Uterus (tissue), 4 donors: ENCODE results near the gene NPTX1. TPM values are rescaled to one million over a fixed set of nuclear protein-coding genes. Genes with fewer than 3 reads are reported as not detected.

Source experiments
- DNase-seq, 2 donors: peaks; one replicate each; pipeline ENCODE4 v3.0.0-alpha.2; 2019 to 2020
- H3K27ac ChIP-seq, 2 donors: fragments of 200-600 bp; sonication (generic); 1 replicate in 1 of 2; 2 replicates in 1 of 2; pipeline ENCODE4 v1.5.1; 2016 to 2018
- H3K27me3 ChIP-seq, 2 donors: fragments of 200-600 bp; sonication (generic); one replicate each; pipeline ENCODE4 v1.5.1; 2018 to 2019; ENCODE audit warnings: control low read depth in 1 of 2
- H3K36me3 ChIP-seq, 2 donors: fragments of 200-600 bp; sonication (generic); one replicate each; pipeline ENCODE4 v1.5.1; 2019; ENCODE audit warnings: control low read depth in 1 of 2
- H3K4me1 ChIP-seq, 2 donors: fragments of 200-600 bp; sonication (generic); one replicate each; pipeline ENCODE4 v1.5.1; 2018 to 2019; ENCODE audit warnings: control low read depth in 1 of 2
- H3K4me3 ChIP-seq, 2 donors: fragments of 200-600 bp; sonication (generic); 1 replicate in 1 of 2; 2 replicates in 1 of 2; pipeline ENCODE4 v1.5.1; 2018 to 2019; ENCODE audit warnings: mild to moderate bottlenecking in 1 of 2
- H3K9me3 ChIP-seq, 2 donors: fragments of 200-600 bp; sonication (generic); one replicate each; pipeline ENCODE4 v1.5.1; 2019; ENCODE audit warnings: control low read depth in 1 of 2
- CTCF ChIP-seq, 4 experiments: fragments of 200-600 bp in 2 of 4; fragments of 450-650 bp in 2 of 4; sonication (generic) in 2 of 4; IDR thresholded peaks; one replicate each; pipeline ENCODE4 v1.5.1; 2016 to 2019; ENCODE audit warnings: antibody characterized with exemption in 4 of 4, mild to moderate bottlenecking in 2 of 4, moderate library complexity in 1 of 4
- POLR2A ChIP-seq, 2 donors: fragments of 450-650 bp; IDR thresholded peaks; one replicate each; pipeline ENCODE4 v1.6.1; 2016; ENCODE audit warnings: antibody characterized with exemption in 2 of 2, mild to moderate bottlenecking in 1 of 2, moderate library complexity in 1 of 2
- intact Hi-C: fragments of 100-400 bp; cut with DNase I; formaldehyde crosslinking; loops from one replicate; pipeline ENCODE4 v1.15.1; 2023; ENCODE audit warnings: low total_unique reads
- total RNA-seq, 4 donors: library from RNA; depleted of rRNA in 3 of 4; stranded (reverse); fragments of >200 nt in 3 of 4; gene quantifications; one replicate each; pipeline versions ENCODE4 v1.1.0 to v1.2.4, GENCODE V29; 2014 to 2023
- donor health status: DM: yes; HTN: yes; CAD: no.

The NPTX1 gene, protein sequence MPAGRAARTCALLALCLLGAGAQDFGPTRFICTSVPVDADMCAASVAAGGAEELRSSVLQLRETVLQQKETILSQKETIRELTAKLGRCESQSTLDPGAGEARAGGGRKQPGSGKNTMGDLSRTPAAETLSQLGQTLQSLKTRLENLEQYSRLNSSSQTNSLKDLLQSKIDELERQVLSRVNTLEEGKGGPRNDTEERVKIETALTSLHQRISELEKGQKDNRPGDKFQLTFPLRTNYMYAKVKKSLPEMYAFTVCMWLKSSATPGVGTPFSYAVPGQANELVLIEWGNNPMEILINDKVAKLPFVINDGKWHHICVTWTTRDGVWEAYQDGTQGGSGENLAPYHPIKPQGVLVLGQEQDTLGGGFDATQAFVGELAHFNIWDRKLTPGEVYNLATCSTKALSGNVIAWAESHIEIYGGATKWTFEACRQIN
- 1 to 10 TPM in 2 of 4 donors, not detected in 2; 1.6 to 2.1 TPM for total RNA-seq

GRCh38 chr17:80475910-80476876, at the start of gene NPTX1:
TSS of gene NPTX1 (minus strand) at chr17:80476607. CDS start at chr17:80476446, 161 bp downstream.
- Histone ChIP-seq H3K9me3 (no peaks in the 10 kb centered on the region), H3K36me3 (no peaks in the 10 kb centered on the region), H3K27me3 (peaks cover 43% of the 10 kb centered on the region in 2 donors), H3K4me3 (peak within 1 kb of the TSS in 1 of 2 donors; percentile 22), H3K27ac (no peak within 1 kb of the TSS), H3K4me1 (peaks cover 0 to 35% of the 10 kb centered on the region in 2 donors)
- TF ChIP-seq POLR2A (IDR thresholded peaks at IDR 0.05) (peak in 1 of 2 donors; percentile 20), CTCF (IDR thresholded peaks at IDR 0.05) (no peak)
- intact Hi-C loops: no loop called here
- DNase-seq: no peak

GRCh38 chr17:80523956-80524712, 47.7 kb upstream of the NPTX1 start:
- intact Hi-C loops: no loop called here
- Histone ChIP-seq H3K36me3 (no peaks in the 10 kb centered on the region), H3K9me3 (no peaks in the 10 kb centered on the region), H3K4me1 (no peaks in the 10 kb centered on the region), H3K4me3 (no peak overlapping the region), H3K27ac (no peak overlapping the region), H3K27me3 (no peaks in the 10 kb centered on the region)
- no peak for DNase-seq
- no peak for TF ChIP-seq POLR2A (IDR thresholded peaks at IDR 0.05)

- TF ChIP-seq POLR2A (IDR thresholded peaks at IDR 0.05) (no peak), CTCF (IDR thresholded peaks at IDR 0.05) (no peak)
- no peak for DNase-seq
- intact Hi-C loops: no loop called here
- Histone ChIP-seq H3K27me3 (no peaks in the 10 kb centered on the region), H3K9me3 (no peaks in the 10 kb centered on the region), H3K27ac (no peak overlapping the region), H3K4me1 (no peaks in the 10 kb centered on the region), H3K4me3 (no peak overlapping the region), H3K36me3 (no peaks in the 10 kb centered on the region)
Observed at GRCh38 chr17:80523054-80523744, 46.8 kb upstream of the NPTX1 start.

DNA sequence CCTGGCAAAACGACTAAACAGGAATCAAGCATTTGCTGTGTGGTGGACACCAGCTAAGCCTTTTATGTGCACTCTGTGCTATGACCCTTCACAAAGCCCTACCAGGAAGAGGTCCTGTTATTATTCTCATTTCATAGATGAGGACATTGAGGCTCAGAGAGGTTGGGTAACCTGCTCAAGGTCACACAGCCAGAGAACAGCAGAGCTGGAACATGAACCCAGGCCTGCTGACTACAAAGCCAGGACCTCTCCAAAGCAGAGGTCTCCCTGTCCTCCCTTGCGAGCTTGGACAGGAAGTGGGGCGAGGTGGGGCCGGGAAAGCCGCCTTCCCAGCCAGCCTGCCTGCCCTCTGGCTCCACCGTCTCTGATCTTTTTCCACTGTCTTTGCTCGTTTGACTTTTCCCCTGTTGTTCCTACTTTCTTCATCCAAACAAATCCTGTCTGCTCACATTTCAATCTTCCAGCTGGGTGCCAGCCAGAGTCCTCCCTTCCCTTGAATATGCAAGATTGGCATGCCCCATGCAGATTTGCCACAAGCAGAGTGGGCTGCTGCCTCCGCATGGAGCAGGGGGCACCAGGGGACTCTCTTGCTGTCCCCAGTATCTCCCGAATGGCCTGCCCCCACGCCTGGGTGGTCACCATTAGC, 44.5 kb upstream of the NPTX1 start:
- Histone ChIP-seq H3K4me3 (no peak overlapping the region), H3K9me3 (no peaks in the 10 kb centered on the region), H3K27me3 (no peaks in the 10 kb centered on the region), H3K4me1 (no peaks in the 10 kb centered on the region), H3K36me3 (no peaks in the 10 kb centered on the region), H3K27ac (no peak overlapping the region)
- no peak for DNase-seq
- intact Hi-C loops: no loop called here
- TF ChIP-seq CTCF (IDR thresholded peaks at IDR 0.05) (no peak), POLR2A (IDR thresholded peaks at IDR 0.05) (no peak)
